Brain microvascular endothelial cell (primary cell): ENCODE results near the gene MRPL3.

Source experiments
- DNase-seq: peaks from one replicate; pipeline ENCODE4 v3.0.0-alpha.2; 2020
- H3K27ac ChIP-seq: fragments of 250-450 bp; sonication (Bioruptor Pico); 2 replicates; pipeline ENCODE4 v1.5.1; 2020; ENCODE audit warnings: mild to moderate bottlenecking, moderate library complexity
- H3K27me3 ChIP-seq: fragments of 250-450 bp; sonication (Bioruptor Pico); replicated peaks from 2 replicates; pipeline ENCODE4 v1.5.1; 2020; ENCODE audit warnings: mild to moderate bottlenecking
- H3K36me3 ChIP-seq: fragments of 250-450 bp; sonication (Bioruptor Pico); replicated peaks from 2 replicates; pipeline ENCODE4 v1.5.1; 2020; ENCODE audit warnings: mild to moderate bottlenecking
- H3K4me3 ChIP-seq: 2 replicates; pipeline ENCODE4 v1.5.1; 2011; ENCODE audit warnings: low read depth, mild to moderate bottlenecking, control low read depth, low read length, moderate library complexity
- in situ Hi-C: cut with HindIII; loops from 2 replicates; pipeline ENCODE4 v1.10.0; 2017; ENCODE audit warnings: low sequenced_read_pairs, low pct_ligation_motif_present
- TF ChIP-seq, protein P1 (sequence below): IDR thresholded peaks from 2 replicates; pipeline ENCODE4 v1.5.1; 2011; ENCODE audit warnings: low read depth, mild to moderate bottlenecking, moderate library complexity, low read length, control low read depth, inconsistent platforms; ENCODE audit errors: missing control alignments

MRPL3 gene

GRCh38 chr3:131454501-131454900, 48.3 kb downstream of the MRPL3 start:
- no peak overlapping the region for H3K27ac ChIP-seq
- H3K27me3 ChIP-seq = no peaks in the 10 kb centered on the region
- H3K36me3 ChIP-seq = no peaks in the 10 kb centered on the region
- H3K4me3 ChIP-seq = no peak overlapping the region
- in situ Hi-C loops = no loop called here
- TF ChIP-seq, protein P1, sequence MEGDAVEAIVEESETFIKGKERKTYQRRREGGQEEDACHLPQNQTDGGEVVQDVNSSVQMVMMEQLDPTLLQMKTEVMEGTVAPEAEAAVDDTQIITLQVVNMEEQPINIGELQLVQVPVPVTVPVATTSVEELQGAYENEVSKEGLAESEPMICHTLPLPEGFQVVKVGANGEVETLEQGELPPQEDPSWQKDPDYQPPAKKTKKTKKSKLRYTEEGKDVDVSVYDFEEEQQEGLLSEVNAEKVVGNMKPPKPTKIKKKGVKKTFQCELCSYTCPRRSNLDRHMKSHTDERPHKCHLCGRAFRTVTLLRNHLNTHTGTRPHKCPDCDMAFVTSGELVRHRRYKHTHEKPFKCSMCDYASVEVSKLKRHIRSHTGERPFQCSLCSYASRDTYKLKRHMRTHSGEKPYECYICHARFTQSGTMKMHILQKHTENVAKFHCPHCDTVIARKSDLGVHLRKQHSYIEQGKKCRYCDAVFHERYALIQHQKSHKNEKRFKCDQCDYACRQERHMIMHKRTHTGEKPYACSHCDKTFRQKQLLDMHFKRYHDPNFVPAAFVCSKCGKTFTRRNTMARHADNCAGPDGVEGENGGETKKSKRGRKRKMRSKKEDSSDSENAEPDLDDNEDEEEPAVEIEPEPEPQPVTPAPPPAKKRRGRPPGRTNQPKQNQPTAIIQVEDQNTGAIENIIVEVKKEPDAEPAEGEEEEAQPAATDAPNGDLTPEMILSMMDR = no peak
- DNase-seq = no peak

- no peaks in the 10 kb centered on the region for H3K27me3 ChIP-seq
- H3K4me3 ChIP-seq = no peak overlapping the region
- no peak for DNase-seq
- TF ChIP-seq, protein P1 = no peak
- no peaks in the 10 kb centered on the region for H3K36me3 ChIP-seq
- in situ Hi-C loops = no loop called here
- H3K27ac ChIP-seq = no peak overlapping the region
Measured at GRCh38 chr3:131453533-131453932, 49.2 kb downstream of the MRPL3 start.

DNA sequence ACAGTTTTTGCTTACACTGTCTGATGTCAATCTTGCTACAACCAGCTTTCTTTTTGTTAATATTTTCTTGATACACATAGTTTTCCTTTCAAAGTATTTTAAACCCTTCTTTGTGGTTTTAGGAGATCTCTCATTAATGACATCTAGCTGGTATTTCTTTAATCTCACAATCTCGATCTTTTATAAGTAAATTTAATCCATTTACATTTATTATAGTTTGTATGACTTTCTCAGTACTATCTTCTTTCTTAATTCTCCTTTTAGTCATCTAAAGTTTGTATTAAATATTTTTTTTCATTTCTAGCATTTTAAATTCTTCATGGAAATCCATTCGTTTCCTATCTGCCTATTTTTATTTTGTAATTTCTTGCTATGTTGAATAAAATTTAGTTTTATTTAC, 55.4 kb downstream of the MRPL3 start:
- no peaks in the 10 kb centered on the region for H3K27me3 ChIP-seq
- H3K36me3 ChIP-seq = no peaks in the 10 kb centered on the region
- in situ Hi-C loops = no loop called here
- no peak overlapping the region for H3K27ac ChIP-seq
- TF ChIP-seq, protein P1 = no peak
- no peak overlapping the region for H3K4me3 ChIP-seq
- DNase-seq = no peak

- H3K4me3 ChIP-seq = no peak overlapping the region
Measured at GRCh38 chr3:131444180-131444579, 58.6 kb downstream of the MRPL3 start.

DNA sequence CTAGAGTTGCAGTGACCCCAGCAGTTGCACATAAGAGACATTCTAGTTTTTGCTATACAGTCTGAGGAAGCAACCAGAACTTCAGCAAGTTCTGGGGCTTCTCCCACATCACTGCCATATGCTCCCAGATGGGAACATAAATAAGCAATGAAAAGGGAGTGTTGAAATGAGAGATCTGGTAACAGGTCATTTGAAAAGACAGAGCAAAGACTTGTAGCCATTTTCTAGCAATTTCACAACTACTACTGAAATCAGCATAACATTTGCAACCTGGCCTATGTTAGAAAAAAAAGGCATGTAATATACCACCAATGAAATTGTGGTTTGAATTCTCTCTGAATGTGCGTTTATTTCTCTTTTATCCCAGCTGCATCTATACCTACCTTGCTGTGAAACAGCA, 63.7 kb downstream of the MRPL3 start:
- Histone ChIP-seq H3K27ac (no peak overlapping the region), H3K36me3 (no peaks in the 10 kb centered on the region), H3K27me3 (no peaks in the 10 kb centered on the region), H3K4me3 (no peak overlapping the region)
- in situ Hi-C loops = no loop called here
- TF ChIP-seq, protein P1 = no peak
- no peak for DNase-seq

More at GRCh38 chr3:131444180-131444579, 58.6 kb downstream of the MRPL3 start:
- no peak overlapping the region for H3K27ac ChIP-seq
- no peaks in the 10 kb centered on the region for H3K27me3 ChIP-seq
- DNase-seq = no peak
- in situ Hi-C loops = no loop called here
- H3K36me3 ChIP-seq = no peaks in the 10 kb centered on the region
- TF ChIP-seq, protein P1 = no peak

GRCh38 chr3:131435000-131435399, 67.8 kb downstream of the MRPL3 start:
- no peak for DNase-seq
- TF ChIP-seq, protein P1 = no peak
- H3K27me3 ChIP-seq = no peaks in the 10 kb centered on the region
- H3K36me3 ChIP-seq = no peaks in the 10 kb centered on the region
- no peak overlapping the region for H3K27ac ChIP-seq
- no peak overlapping the region for H3K4me3 ChIP-seq
- in situ Hi-C loops = no loop called here
